Testis (tissue), 3 donors: ENCODE results near the gene FXN. TPM values are rescaled to one million over a fixed set of nuclear protein-coding genes. Genes with fewer than 3 reads are reported as not detected.
A peak's percentile ranks its signal among the peaks of the same experiment; 100 is the strongest.

Experiments
- DNase-seq: peaks from one replicate; pipeline ENCODE4 v3.0.0-alpha.2; 2019
- H3K27ac ChIP-seq, 2 donors: fragments of 200-600 bp; sonication (generic); one replicate each; pipeline ENCODE4 v1.5.1; 2019
- H3K27me3 ChIP-seq: fragments of 200-600 bp; sonication (generic); one replicate; pipeline ENCODE4 v1.5.1; 2019
- H3K36me3 ChIP-seq: fragments of 200-600 bp; sonication (generic); one replicate; pipeline ENCODE4 v1.5.1; 2017; ENCODE audit warnings: low read depth; ENCODE audit errors: missing control alignments
- H3K4me1 ChIP-seq: fragments of 200-600 bp; sonication (generic); one replicate; pipeline ENCODE4 v1.5.1; 2019
- H3K4me3 ChIP-seq, 2 donors: fragments of 200-600 bp; sonication (generic); one replicate each; pipeline ENCODE4 v1.5.1; 2017 to 2019
- H3K9me3 ChIP-seq: fragments of 200-600 bp; sonication (generic); one replicate; pipeline ENCODE4 v1.5.1; 2017
- POLR2A ChIP-seq: fragments of 450-650 bp; IDR thresholded peaks from one replicate; pipeline ENCODE4 v1.6.1; 2017; ENCODE audit warnings: antibody characterized with exemption, mild to moderate bottlenecking, moderate library complexity
- WGBS, 2 donors: methylation state at CpG; one replicate each; pipeline ENCODE4 v1.1.5; 2018; 5-methylcytosine and 5-hydroxymethylcytosine counted together
- intact Hi-C: fragments of 100-400 bp; cut with DNase I; formaldehyde crosslinking; loops from one replicate; pipeline ENCODE4 v1.15.1; 2023; ENCODE audit warnings: low total_unique reads
- polyA plus RNA-seq: library from polyadenylated mRNA; stranded (reverse); fragments of 350-450 nt; fragmentation: Illumina TruSeq; extraction: RNeasy Lipid Tissue Mini Kit (QIAGEN cat#74804); gene quantifications from one replicate; pipeline ENCODE4 v1.2.3, GENCODE V29; 2014; ENCODE audit warnings: low read depth, low replicate concordance; ENCODE audit not compliant: insufficient read depth
- total RNA-seq, 2 donors: library from RNA; depleted of rRNA; stranded (reverse); fragments of >200 nt; gene quantifications; one replicate each; pipeline ENCODE4 v1.2.3, GENCODE V29; 2016
- TF ChIP-seq, protein P1 (sequence below), 3 experiments: fragments of 450-650 bp in 2 of 3; fragments of 200-600 bp in 1 of 3; sonication (generic) in 1 of 3; IDR thresholded peaks; one replicate each; pipeline ENCODE4 v1.5.1; 2016 to 2019; ENCODE audit warnings: antibody characterized with exemption in 3 of 3, mild to moderate bottlenecking in 2 of 3, moderate library complexity in 1 of 3

Gene FXN
- total and polyA plus RNA-seq, 3 donors from 2014 or later: 14.5 to 29.4 (median 19.7) TPM

DNA sequence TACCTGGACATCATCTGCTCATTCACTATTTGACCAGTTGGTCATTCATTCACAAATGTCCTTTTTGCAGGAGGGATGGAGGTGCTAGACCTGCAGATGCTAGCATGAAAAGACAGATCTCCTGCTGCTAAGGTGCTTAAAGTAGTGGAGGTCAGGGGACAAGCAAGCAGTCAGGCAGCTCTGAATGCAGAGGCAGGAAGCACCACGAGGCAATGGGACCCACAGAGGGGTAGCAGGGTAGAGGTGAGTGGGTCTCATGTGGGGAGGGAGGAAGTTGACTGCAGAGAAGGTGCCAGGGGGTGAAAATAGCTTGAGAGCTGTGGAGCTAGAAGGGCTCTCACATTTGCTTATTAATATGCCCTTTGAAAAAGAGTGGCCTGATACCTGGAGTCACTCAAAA, 25.2 kb downstream of the FXN start:
- Histone ChIP-seq H3K27ac (no peak overlapping the region), H3K4me1 (no peaks in the 10 kb centered on the region), H3K36me3 (no peaks in the 10 kb centered on the region), H3K4me3 (no peak overlapping the region), H3K27me3 (no peaks in the 10 kb centered on the region), H3K9me3 (no peaks in the 10 kb centered on the region)
- 43 to 52% methylated on average over 1 of the region's 1 CpG for WGBS, 2 donors
- TF ChIP-seq POLR2A: no peak
- TF ChIP-seq, protein P1, sequence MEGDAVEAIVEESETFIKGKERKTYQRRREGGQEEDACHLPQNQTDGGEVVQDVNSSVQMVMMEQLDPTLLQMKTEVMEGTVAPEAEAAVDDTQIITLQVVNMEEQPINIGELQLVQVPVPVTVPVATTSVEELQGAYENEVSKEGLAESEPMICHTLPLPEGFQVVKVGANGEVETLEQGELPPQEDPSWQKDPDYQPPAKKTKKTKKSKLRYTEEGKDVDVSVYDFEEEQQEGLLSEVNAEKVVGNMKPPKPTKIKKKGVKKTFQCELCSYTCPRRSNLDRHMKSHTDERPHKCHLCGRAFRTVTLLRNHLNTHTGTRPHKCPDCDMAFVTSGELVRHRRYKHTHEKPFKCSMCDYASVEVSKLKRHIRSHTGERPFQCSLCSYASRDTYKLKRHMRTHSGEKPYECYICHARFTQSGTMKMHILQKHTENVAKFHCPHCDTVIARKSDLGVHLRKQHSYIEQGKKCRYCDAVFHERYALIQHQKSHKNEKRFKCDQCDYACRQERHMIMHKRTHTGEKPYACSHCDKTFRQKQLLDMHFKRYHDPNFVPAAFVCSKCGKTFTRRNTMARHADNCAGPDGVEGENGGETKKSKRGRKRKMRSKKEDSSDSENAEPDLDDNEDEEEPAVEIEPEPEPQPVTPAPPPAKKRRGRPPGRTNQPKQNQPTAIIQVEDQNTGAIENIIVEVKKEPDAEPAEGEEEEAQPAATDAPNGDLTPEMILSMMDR (IDR thresholded peaks at IDR 0.05): no peak
- no peak for DNase-seq
- intact Hi-C loops: no loop called here

DNA sequence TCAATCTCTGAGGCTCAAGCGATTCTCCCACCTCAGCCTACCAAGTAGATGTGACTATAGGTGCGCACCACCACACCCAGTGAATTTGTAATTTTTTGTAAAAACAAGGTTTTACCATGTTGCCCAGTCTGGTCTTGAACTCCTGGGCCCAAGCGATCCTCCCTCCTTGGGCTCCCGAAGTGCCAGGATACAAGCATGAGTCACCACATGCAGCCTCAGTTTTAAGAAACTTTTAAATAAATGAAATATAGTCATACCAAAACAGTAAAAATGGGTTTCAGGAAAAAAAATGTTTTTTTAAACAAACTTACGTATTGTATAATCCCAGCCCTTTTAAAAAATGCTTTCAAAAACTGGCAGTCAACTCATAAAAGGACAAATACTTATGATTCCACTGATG, 26.6 kb downstream of the FXN start:
- H3K27ac ChIP-seq: no peak overlapping the region
- no peak for DNase-seq
- intact Hi-C loops: no loop called here

DNA sequence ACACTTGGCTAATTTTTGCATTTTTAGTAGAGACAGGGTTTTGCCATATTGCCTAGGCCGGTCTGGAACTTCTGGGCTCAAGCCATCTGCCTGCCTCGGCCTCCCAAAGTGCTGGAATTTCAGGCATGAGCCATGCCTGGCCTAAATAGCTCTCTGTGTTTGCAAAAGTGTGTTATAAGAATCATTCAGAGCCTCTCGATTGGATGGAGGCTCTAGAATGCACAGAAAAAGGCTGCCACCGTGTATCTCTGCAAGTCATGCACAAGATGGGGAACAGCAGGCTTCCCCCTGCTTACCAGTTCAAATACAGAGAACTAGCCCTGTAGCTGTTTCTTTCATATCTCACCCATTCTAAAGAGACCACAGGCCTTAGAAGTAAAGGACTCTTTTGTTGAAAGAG, 28.3 kb downstream of the FXN start:
- no peak overlapping the region for H3K4me3 ChIP-seq
- no peak for DNase-seq
- H3K9me3 ChIP-seq: no peaks in the 10 kb centered on the region
- no peaks in the 10 kb centered on the region for H3K27me3 ChIP-seq
- no peak for TF ChIP-seq POLR2A
- H3K4me1 ChIP-seq: no peaks in the 10 kb centered on the region
- intact Hi-C loops: no loop called here
- no peak overlapping the region for H3K27ac ChIP-seq
- 85 to 90% methylated on average over 2 to 4 of the region's 4 CpGs for WGBS, 2 donors
- no peaks in the 10 kb centered on the region for H3K36me3 ChIP-seq

More for the DNA sequence above, 26.6 kb downstream of the FXN start:
- Histone ChIP-seq H3K9me3 (no peaks in the 10 kb centered on the region), H3K4me3 (no peak overlapping the region), H3K36me3 (no peaks in the 10 kb centered on the region), H3K4me1 (no peaks in the 10 kb centered on the region), H3K27me3 (no peaks in the 10 kb centered on the region)
- TF ChIP-seq, protein P1 (IDR thresholded peaks at IDR 0.05): no peak
- no peak for TF ChIP-seq POLR2A
- 93 to 96% methylated on average over 5 of the region's 5 CpGs for WGBS, 2 donors

DNA sequence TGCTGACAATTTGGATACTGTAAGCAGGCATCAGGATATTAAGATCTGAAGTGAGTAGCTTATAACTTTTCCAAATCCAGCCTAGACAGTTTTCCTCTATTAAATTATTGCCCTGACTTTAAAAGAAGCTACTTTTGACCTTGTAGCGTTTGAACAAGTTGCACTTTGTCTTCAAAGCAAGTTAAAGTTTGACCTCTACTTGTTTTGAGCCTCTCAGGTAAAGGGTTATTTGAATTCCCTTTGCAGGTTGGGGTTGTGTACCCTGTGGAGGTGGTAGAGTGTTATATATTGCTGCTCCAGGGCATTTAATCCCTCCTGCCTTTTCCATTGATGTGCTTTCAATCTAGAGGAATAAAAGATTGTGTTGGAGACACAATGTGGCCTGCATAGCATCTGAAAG, 30.1 kb downstream of the FXN start:
- no peak overlapping the region for H3K4me3 ChIP-seq
- TF ChIP-seq, protein P1 (IDR thresholded peaks at IDR 0.05): no peak
- no peak for TF ChIP-seq POLR2A
- H3K27ac ChIP-seq: no peak overlapping the region
- no peak for DNase-seq
- no peaks in the 10 kb centered on the region for H3K36me3 ChIP-seq
- H3K27me3 ChIP-seq: no peaks in the 10 kb centered on the region
- intact Hi-C loops: no loop called here
- no peaks in the 10 kb centered on the region for H3K4me1 ChIP-seq
- no peaks in the 10 kb centered on the region for H3K9me3 ChIP-seq
- WGBS, 2 donors: 61 to 76% methylated on average over 1 of the region's 1 CpG

DNA sequence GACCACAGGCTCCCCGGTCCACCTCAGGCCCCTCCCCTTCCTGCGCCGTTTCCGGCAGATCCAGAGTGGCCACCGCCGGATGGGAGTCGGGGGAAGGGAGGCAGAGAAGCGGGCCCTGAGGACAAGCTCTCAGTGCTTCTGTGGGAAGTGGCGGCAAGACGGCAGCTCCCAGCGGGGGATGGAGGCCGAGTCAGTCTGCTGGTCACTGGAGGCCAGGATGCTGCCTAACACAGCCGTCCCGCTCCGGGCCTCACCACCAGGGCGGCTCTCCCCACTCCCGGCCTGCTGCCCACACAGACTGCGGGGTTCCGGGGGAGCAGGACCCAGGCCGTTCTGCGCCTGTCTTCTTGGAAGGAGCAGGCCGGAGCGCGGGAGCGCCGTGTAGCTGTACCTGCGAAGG, 31.4 kb downstream of the FXN start:
- H3K4me1 ChIP-seq: no peaks in the 10 kb centered on the region
- no peaks in the 10 kb centered on the region for H3K27me3 ChIP-seq
- peak overlapping the region; percentile 34 to 55 for H3K4me3 ChIP-seq
- 54 to 83% methylated on average over 14 to 27 of the region's 27 CpGs for WGBS, 2 donors
- no peaks in the 10 kb centered on the region for H3K9me3 ChIP-seq
- no peaks in the 10 kb centered on the region for H3K36me3 ChIP-seq
- intact Hi-C loops: no loop called here
- H3K27ac ChIP-seq: no peak overlapping the region
- DNase-seq: peak; percentile 53
- TF ChIP-seq POLR2A: no peak
- TF ChIP-seq, protein P1 (IDR thresholded peaks at IDR 0.05): no peak
